ENCODE data around the gene CASP1. TPM values are rescaled to one million over a fixed set of nuclear protein-coding genes. Genes with fewer than 3 reads are reported as not detected.

The CASP1 gene
- total and polyA plus RNA-seq, 10 of the 15 experiments (the other 5 are each of a cell fraction or from before 2014, with no cell fraction given) = 9.0 to 39.7 (median 17.6) TPM

GRCh38 chr11:105022527-105022926, 12.4 kb downstream of the CASP1 start (continued):
- TF ChIP-seq E4F1 (IDR thresholded peaks at IDR 0.05; ENCODE audit: borderline replicate concordance, partially characterized antibody) (no peak), SMARCA5 (IDR thresholded peaks at IDR 0.05) (no peak), ASH2L (IDR thresholded peaks at IDR 0.05; ENCODE audit: borderline replicate concordance, low read depth) (no peak), STAT3 (IDR thresholded peaks at IDR 0.05; ENCODE audit: low read depth, low read length) (no peak), ZNF274 (IDR thresholded peaks at IDR 0.05; ENCODE audit: insufficient read depth, insufficient read length) (no peak), BACH1 (IDR thresholded peaks at IDR 0.05; ENCODE audit: borderline replicate concordance) (no peak), ZBTB33 (IDR thresholded peaks at IDR 0.05) (no peak), RELB (IDR thresholded peaks at IDR 0.05; ENCODE audit: low read depth) (no peak)
